MM.1S (cell line): ENCODE measurements around the gene CDK2AP2.

Experiments used
- DNase-seq: peaks from one replicate; pipeline ENCODE4 v3.0.0-alpha.2; 2015
- H2AFZ ChIP-seq: fragments of 300-600 bp; sonication (generic); 2 replicates; pipeline ENCODE4 v1.6.0; 2016; ENCODE audit warnings: antibody characterized with exemption, low read length
- H3F3A ChIP-seq: fragments of 300-600 bp; sonication (generic); 2 replicates; pipeline ENCODE4 v1.6.1; 2016; ENCODE audit warnings: mild to moderate bottlenecking, antibody characterized with exemption, low read length, moderate library complexity, mixed read lengths; ENCODE audit not compliant: insufficient read depth
- H3K27ac ChIP-seq: fragments of 300-600 bp; sonication (generic); 2 replicates; pipeline ENCODE4 v1.5.1; 2016; ENCODE audit warnings: mild to moderate bottlenecking, low read length
- H3K27me3 ChIP-seq: fragments of 300-600 bp; sonication (generic); replicated peaks from 2 replicates; pipeline ENCODE4 v1.6.0; 2016; ENCODE audit warnings: low read length; ENCODE audit not compliant: insufficient read depth
- H3K36me3 ChIP-seq: fragments of 300-600 bp; sonication (generic); replicated peaks from 2 replicates; pipeline ENCODE4 v1.6.1; 2016; ENCODE audit warnings: mild to moderate bottlenecking, low read length, mixed read lengths; ENCODE audit not compliant: insufficient read depth
- H3K4me1 ChIP-seq: fragments of 300-600 bp; sonication (generic); 2 replicates; pipeline ENCODE4 v1.6.1; 2016; ENCODE audit warnings: low read length, mixed read lengths
- H3K4me2 ChIP-seq: fragments of 300-600 bp; sonication (generic); 2 replicates; pipeline ENCODE4 v1.6.0; 2016; ENCODE audit warnings: low read depth, low read length
- H3K4me3 ChIP-seq: fragments of 300-600 bp; sonication (generic); 2 replicates; pipeline ENCODE4 v1.5.1; 2016; ENCODE audit warnings: low read length, mixed read lengths
- H3K79me2 ChIP-seq: fragments of 300-600 bp; sonication (generic); 2 replicates; pipeline ENCODE4 v1.6.1; 2016; ENCODE audit warnings: mixed run types, low read length, mixed read lengths
- H3K9ac ChIP-seq: fragments of 300-600 bp; sonication (generic); 2 replicates; pipeline ENCODE4 v1.6.1; 2016; ENCODE audit warnings: low read length, mixed read lengths
- H3K9me2 ChIP-seq: fragments of 300-600 bp; sonication (generic); replicated peaks from 2 replicates; pipeline ENCODE4 v1.6.1; 2016; ENCODE audit warnings: mild to moderate bottlenecking, low read length, mixed read lengths; ENCODE audit not compliant: insufficient read depth
- H3K9me3 ChIP-seq: fragments of 300-600 bp; sonication (generic); replicated peaks from 2 replicates; pipeline ENCODE4 v1.6.1; 2016; ENCODE audit warnings: mild to moderate bottlenecking, low read length, mixed read lengths; ENCODE audit not compliant: insufficient read depth
- H4K20me1 ChIP-seq: fragments of 300-600 bp; sonication (generic); 2 replicates; pipeline ENCODE4 v1.6.1; 2016; ENCODE audit warnings: mild to moderate bottlenecking, low read length, moderate library complexity, mixed read lengths; ENCODE audit not compliant: insufficient read depth
- CTCF ChIP-seq: fragments of 300-600 bp; sonication (generic); IDR thresholded peaks from 2 replicates; pipeline ENCODE4 v1.5.1; 2016; ENCODE audit warnings: antibody characterized with exemption, low read length, mixed read lengths
- EZH2 ChIP-seq: fragments of 300-600 bp; sonication (generic); optimal IDR thresholded peaks from 2 replicates; pipeline ENCODE3; 2017; ENCODE audit warnings: low read depth, mild to moderate bottlenecking, antibody characterized with exemption, low read length, mixed read lengths
- EZH2phosphoT487 ChIP-seq: fragments of 300-600 bp; sonication (generic); IDR thresholded peaks from 2 replicates; pipeline ENCODE4 v1.6.1; 2018; ENCODE audit warnings: antibody characterized with exemption, low read length

Gene CDK2AP2

GRCh38 chr11:67457453-67457852 lies 50.5 kb downstream of the CDK2AP2 start:
- H3K4me2 ChIP-seq, result no peak overlapping the region
- no peaks in the 10 kb centered on the region for H4K20me1 ChIP-seq
- no peak overlapping the region for H3K9ac ChIP-seq
- no peak overlapping the region for H3K27ac ChIP-seq
- TF ChIP-seq EZH2phosphoT487 (no peak), EZH2 (no peak), CTCF (no peak)
- no peak for DNase-seq
- H3F3A ChIP-seq, result peaks cover 9% of the 10 kb centered on the region
- H3K4me3 ChIP-seq, result no peak overlapping the region
- 0 out of 2 replicates have a peak, but pooled peaks cover 5% of the 10 kb centered on the region for H3K4me1 ChIP-seq
- H3K9me2 ChIP-seq, result no peaks in the 10 kb centered on the region
- H3K27me3 ChIP-seq, result no peaks in the 10 kb centered on the region
- no peaks in the 10 kb centered on the region for H3K36me3 ChIP-seq
- H3K79me2 ChIP-seq, result no peaks in the 10 kb centered on the region
- no peaks in the 10 kb centered on the region for H3K9me3 ChIP-seq
- H2AFZ ChIP-seq, result no peak overlapping the region
